ENCODE data around the gene SERPINB6.

DNA sequence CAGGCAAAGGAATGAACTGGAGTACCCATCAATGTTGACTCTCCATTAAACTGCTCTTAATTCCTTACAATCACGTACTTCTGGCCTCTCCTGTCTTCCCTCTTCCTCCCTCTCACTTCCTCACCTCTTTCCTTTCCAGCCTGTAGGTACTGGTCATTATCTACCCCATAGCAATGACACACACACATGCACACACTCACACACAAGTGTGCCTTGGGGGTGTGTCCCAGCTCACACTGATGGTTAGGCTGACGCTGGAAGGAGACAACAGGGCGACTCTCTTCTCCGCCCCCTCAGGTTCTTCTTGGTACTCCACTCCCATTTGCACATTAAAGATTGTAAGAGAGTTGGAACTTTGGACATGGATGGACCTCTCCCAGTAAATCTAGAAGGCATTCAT, 54.3 kb downstream of the SERPINB6 start:
- TF ChIP-seq POLR2A (IDR thresholded peaks at IDR 0.05), result no peak
- TF ChIP-seq, protein P1, sequence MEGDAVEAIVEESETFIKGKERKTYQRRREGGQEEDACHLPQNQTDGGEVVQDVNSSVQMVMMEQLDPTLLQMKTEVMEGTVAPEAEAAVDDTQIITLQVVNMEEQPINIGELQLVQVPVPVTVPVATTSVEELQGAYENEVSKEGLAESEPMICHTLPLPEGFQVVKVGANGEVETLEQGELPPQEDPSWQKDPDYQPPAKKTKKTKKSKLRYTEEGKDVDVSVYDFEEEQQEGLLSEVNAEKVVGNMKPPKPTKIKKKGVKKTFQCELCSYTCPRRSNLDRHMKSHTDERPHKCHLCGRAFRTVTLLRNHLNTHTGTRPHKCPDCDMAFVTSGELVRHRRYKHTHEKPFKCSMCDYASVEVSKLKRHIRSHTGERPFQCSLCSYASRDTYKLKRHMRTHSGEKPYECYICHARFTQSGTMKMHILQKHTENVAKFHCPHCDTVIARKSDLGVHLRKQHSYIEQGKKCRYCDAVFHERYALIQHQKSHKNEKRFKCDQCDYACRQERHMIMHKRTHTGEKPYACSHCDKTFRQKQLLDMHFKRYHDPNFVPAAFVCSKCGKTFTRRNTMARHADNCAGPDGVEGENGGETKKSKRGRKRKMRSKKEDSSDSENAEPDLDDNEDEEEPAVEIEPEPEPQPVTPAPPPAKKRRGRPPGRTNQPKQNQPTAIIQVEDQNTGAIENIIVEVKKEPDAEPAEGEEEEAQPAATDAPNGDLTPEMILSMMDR (IDR thresholded peaks at IDR 0.05), result no peak
- TF ChIP-seq EP300 (IDR thresholded peaks at IDR 0.05), result no peak

Data from stomach (tissue), 4 donors.